CD4-positive, alpha-beta T cell treated with Interleukin-15 for 4 hours (primary cell): ENCODE data around the gene RPL23.

Experiments used
- DNase-seq: peaks from one replicate; pipeline ENCODE4 v3.0.0-alpha.2; 2020; ENCODE audit warnings: low spot score

Gene RPL23

DNA sequence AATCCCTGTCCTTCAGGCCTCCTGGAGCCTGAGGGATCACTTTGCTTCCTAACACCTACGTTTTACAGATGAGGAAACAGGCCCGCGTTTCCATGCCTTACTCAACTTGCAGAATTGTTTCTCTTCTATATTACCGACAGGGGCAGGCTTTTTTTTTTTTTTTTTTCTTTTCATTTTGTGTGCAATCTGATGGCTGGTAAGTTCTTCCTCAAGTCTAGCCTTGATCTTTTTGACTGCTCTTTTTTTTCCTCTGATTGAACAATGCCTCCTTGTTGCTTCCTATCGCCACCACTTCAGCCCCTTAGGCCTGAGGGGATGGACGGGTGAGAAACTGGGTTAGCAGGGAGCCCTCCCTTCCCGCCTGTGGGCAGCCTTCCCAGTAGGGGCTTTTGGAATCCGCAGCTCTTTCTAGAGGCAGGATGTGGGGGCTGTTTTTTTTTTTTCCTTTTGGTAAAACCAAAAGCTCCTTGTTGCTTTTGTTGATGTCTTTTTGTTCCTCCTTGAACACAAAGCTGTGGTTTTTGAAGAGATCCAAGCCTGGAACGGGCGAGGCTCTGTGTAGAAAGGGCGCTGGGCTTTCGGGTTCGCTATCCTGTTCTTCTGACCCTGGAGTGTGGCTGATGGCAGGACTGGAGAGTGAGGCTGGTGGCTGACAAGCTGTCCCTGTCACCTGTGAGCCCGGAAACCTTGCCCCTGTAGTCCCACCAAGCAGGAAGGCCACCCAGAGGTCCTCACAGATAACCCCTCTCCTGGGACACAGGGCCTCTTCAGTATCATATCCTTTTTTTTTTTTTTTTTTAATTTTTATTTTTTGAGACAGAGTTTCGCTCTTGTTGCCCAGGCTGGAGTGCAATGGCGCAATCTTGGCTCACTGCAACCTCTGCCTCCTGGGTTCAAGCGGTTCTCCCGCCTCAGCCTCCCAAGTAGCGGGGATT lies 30.3 kb upstream of the RPL23 start:
- DNase-seq = no peak

DNA sequence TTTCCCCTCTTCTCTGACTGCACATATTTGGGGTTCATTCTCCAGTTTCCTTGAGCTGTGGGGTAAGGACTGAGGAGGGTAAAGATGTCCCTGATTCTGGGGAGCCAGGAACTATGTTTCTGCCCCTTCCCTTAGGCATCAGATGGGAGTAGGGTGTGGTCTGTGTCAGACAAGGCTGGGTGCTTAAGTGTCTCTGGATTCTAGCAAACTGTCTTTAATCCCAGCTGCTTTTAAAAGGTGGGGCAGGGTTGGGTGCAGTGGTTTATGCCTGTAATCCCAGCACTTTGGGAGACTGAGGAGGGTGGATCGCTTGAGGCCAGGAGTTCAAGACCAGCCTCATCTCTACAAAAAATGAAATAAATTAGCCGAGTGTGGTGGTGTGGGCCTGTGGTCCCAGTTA lies 29.3 kb upstream of the RPL23 start:
- no peak for DNase-seq

DNA sequence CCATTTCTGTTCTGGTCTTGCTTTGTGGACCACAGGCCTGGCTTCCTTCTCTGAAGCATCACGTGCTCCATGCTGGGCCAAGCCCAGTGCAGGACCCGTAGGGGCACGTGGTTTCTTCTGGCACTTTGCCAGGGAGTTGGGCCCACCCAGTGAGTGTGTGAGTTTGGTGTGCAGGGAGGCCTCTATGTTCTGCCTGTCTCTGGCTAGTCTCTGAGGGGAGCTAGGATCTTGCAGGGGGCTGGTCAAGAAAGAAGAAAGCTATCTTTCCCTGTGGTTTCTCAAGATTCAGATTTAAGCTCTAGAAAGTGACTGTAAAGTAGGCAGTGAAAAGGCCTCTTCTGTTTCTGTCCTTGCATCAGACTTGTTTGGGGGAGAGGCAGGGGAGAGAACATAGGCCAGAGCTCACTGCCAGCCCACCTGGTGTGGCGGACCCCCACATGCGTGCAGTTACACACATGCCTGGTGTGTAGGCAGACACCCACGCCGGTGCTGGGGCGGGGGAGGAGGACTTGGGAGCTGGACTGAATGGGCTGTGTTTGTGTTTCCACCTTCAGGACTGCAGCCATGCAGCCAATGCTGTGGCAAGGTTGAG lies 28.2 kb upstream of the RPL23 start:
- DNase-seq = peak; percentile 42

DNA sequence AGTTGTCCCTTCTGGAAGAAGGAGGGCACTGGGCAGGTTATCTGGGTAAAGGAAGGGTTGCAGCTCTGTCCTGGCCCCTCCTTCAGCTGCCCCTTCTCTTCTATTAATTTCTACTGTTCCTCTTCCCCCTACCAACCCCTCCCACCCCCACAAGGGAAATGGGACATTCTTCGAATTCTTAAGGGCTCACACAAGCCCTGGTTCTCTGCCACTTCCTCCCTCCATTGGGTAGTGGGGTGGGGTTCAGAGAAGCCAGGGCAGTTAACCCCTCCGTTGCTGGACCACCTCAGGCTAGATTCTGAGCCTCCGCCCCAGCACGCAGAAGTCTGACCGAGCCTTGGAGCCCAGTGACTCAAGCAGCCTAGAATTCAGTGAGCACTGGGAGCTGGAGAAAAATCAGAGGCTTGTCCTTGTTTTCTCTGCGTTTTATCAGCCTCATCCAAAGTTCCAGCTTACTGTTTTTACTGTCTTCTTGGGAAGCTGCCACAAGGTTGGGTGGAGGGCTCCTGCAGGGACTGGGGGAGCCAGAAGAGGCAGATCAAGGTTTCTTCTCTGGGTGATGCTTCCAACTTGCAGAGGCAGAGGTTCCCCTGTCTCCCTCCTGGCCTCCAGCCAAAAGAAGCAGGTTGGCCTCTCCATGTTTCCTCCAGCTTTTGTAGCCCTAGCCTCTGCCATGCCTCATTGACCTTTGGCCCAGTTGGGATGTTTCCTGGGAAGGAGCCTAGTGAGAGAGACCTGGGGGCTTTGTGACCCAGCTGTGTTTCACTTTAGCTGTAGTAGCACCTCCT lies 26.6 kb upstream of the RPL23 start:
- DNase-seq = no peak

DNA sequence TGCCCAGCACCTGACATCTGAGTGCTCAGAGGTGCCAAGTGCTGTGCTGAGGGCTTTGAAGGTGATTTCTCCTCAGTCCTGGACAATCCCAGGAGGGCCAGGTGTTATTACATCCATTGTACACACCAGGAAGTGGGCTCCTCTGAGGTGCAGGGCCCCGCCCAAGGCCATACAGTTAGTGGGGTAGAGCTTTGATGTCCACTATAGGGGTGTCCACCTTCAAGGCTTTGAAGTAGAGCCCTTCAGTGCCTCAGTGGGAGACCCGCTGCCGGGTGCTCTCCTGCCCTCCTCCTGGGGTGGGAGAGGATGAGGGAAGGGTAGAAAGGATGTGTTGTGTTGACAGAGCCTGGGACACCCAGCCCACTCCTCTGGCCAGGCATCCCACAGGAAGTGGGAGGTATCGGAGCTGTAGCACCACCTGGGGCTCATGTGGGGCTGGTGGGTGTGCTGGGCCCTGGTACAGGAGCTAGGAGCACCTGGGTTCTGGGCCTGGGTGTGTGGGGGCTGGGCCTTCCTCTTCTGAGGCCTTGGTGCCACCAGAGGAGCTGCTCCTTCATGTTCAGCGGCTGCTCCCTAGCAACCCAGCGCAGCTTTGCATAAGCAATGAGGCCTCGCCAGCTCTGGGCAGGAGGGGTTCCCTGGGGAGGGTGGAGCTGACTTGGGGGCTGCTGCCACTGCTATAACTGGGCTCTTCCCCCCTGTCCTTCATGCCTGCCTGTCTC lies 23.8 kb upstream of the RPL23 start:
- no peak for DNase-seq

DNA sequence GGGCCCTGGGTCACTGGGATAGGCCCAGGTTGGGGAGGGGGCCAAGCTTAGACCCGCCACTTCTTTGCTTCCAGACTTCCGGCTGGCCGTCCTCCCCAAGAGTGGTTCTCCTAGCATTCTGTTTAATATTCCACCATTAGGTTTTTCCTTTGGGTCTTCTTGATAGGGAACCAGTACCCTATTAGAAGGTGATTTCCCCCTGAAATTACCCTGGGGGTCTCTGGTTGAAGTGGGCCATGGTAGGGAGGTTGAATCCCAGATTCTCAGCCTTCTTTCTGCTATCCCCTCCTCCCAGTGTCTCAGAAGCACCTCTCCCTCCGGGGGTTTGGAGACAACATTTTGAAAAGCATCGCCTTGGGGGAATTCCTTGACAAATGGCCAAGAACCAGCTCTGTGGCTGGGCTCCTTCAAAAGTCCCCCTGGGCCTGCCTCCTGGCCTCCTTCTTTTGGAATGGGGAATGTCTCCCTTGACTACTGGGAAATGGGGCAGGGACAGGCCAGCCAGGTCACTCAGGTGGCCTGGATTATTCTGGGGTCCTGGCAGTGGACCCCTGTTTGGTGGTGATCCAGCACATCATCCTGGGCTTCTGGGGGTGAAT lies 22.1 kb upstream of the RPL23 start:
- no peak for DNase-seq

DNA sequence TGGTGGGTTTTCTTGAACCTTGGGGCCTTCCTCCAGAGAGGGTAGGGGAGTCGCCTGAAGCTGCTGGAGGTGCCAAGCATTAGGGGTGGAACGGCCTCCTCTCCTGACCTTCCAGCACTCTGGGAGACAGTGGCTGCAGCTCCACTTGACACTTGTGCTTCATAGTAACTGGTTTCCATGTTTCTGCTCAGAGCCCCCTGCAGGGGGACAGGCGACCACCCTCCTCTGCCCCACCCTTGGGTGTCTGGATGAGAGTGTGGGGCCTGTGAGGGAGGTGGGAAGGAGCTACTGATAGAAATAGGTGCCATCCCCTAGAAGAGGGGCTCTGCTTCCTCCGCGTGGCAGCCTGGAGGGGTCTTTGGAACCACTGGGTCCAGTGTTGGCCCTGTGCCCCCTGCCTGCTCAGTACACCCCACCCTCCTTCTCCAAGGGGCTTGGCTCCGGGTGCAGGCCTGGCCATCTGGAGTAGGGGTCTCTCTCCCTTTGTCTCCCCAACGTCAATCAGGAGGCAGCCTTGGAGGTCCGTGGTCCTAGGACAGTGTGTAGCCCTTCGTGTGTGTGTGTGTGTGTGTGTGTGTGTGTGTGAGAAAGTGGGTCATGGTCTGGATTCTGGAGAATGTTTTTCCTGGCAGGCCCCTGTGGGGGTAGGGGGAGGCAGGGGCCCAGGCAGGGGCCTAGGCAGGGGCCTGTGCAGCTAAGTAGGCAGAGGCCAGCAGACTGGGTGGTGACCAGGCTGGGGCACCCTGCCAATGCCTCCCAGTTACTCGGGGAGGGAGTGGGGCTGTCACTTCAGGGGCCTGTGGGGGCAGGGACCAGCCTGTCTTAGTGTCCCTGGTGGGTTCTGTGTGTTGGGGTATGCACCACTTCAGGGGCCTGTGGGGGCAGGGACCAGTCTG lies 21.2 kb upstream of the RPL23 start:
- no peak for DNase-seq

DNA sequence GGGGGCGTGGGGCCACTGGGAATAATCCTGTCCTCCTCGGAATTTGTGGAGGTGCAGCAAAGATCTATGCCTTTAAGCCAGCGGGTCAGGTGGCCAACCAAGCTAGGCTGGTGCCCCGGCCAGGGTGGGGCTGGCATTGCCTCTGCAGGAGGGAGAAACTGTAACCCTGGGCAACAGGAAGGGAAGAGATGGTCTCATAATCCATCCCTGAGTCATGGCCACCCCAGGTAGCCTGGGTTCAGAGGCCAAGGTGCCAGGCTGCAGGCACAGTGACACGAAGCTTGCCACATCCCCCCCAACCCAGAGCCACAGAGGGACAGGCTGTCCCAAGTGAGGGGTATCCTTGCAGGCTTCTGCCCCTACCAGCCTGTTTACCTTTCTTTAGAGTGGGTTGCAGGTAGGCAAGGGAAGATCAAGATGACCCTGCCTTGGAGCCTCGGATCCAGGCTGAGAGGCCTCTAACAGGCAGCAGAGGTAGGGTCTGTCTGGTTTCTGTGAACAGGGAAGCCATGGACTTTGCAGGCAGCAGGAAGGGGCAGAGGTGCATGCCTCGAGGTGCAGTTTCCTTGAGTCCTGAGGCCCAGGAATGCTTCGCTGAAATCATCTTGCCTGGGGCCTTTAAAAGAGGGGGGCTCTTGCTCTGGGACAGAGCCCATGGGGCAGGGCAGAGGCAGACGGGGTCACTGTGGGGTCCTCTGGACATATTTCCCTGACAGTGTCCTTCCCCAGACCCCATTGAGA lies 20.3 kb upstream of the RPL23 start:
- no peak for DNase-seq

DNA sequence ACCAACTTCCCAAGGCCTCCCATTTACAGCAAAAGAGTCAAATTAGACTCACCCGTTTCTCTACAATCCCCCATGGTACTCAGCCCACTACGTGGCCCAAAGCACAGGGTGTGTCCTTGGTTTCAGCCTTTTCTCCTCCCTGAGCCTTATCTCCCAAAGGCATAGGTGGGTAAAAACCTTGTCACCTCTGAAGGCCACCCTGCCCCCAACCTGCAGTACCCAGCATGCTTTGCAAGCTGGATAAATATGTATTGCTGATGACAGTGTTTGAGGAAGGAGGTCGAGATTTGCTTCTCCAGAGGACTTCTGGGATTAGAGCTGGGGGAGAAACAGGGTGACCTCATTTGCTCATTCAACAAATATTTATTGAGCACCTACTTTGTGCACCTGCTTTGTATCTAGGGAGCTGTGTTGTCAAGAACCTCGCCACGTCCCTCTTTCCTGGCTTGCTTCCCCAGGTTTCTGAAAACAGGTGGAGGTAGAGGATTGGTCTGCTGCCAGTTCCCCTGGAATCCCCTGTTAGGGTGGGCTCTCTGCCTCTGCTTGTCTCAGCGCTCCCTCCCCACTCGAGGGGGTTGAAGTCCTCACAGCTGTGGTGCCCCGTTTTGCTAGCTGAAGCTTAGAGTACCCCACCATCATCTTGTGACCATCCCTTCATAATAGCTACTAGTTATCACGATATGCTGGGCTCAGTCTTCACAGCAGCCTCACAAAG lies 19.3 kb upstream of the RPL23 start:
- no peak for DNase-seq

DNA sequence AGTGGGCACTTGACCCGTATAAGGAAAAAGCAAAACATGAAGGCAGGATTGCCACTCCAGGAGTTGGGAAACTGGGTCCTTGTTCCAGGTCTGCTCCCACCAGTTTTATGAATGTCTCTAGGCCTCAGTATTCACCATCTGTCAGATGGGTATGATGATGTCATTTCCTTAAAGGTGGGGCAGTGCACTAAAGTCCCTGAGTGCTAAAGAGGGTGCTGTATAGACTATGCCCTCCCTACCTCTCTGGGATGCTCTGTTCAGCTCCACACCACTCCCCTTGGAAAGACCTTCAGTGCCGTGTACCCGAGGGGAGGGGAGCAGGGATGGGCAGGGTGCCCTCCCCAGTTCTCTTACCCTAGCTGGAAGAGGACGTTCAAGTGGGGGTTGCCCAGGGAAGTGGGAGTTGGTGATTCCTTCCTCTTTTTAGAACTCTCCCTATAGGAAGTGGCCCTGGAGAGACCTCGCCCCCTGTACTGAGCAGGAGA lies 18.5 kb upstream of the RPL23 start:
- DNase-seq = no peak

DNA sequence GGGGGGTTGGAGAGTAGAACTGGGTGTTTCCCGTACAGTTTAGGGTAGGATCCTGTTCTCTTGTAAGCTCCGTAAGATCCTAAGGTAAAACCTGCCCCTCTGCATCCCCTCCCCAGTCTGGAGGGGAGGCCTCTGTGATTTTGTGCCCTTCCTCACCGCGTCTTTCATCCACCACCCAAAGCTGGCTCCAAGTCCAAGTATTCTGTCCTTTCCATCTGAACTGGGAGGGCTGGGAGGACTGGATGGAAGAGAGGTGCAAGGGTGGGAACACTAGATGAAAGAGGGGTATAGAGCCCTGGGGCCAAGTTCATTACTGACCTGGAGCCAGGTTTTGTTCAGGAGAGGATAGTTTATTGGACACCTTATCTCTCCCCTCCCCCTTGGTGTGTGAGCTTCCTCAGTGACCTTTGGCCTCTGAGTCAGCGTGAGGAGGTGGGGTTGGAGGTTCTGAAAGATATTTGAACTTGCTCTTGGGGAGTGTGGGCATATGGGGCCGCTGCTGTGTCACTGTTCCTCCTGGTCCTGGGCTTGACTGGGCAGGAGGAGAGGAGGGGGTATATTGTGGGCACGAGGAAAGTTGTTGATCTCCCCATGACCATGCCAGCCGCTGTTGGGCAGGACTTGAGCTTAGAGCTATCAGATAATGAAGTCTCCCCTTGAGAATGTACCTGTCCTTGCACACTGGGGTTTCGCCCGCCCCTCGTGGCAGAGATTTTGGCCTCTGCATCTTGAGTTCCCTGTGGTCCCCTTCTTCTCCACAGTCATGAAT lies 17.9 kb upstream of the RPL23 start:
- DNase-seq = peak; percentile 71

DNA sequence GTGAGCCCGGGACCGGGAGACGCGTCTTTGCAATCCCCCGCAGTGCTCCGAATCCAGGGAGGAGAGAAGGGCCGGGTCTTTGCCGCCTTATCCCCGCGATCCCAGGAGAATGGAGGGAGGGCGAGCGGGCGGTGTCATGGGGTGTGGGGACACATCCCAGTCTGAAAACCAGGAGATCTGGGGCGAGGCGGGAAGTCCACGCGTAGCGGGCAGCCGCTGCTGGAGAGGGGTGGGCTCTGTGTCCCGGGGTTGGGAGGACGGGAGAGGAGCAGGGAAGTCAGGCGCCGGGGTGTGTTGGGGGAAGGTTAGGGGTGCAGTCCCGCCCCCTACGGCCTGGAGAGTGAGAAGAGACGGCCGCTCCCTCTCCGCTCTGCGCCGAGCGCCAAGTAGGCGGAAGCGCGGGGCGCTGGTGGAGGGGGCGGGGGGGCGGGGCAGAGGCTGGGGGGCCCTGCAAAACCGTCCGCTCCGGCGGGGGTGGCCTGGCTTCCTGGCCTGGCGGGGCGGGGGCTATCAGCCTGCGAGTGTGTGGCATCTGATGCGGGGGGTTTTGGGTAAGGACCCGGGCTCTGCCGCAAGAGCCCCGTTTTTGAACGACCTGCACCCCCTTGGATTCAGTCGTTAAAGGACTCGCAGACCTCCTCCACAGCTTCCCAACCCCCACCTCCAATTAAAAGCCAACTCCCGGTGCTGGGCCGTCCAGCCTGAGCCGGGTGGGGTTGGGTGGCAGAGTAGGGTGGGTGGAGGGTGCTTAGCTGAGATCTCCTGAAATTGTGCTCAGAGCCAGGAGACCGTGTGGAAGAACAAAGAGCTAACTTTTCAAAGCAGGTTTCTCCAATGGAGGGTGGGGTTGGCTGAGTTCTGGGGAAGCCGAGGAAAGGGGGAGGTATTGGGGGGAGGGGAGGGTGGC lies 17.0 kb upstream of the RPL23 start:
- DNase-seq = peak; percentile 60

DNA sequence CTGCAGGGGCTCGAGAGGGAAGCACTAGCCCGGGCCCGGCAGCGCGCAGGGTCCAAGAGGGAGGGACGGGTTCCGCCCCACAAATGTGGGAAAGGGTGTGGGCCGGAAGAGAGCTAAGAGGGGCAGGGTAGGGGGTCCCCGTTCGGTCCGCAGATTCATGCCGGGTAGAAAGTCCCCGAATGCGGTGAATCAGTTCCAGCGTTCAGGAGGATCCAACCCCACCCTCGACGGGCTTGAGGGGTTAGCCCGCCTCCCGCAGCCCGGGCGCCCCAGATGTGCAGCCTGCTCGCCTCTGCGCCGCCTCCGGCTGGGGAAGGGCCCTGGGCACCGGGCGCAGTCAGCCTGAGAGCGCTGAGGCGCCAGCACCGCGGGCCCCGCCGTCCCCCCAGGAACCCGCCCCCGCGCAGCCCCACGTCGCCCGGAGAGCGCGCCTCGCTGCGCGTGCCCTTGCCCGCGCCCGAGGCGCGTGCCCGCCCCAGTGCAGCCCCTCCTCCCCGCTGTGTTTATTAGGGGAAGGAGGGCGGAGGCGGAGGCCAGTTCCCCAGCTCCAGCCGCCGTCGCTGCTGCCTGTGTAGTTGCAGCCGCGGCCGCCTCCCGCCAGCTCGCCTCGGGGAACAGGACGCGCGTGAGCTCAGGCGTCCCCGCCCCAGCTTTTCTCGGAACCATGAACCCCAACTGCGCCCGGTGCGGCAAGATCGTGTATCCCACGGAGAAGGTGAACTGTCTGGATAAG lies 16.2 kb upstream of the RPL23 start, which contains the start of gene LASP1:
Gene LASP1, plus strand, starts transcription at position 533 of the 733 bp plus-strand sequence. Its CDS starts 132 bp downstream, at position 665.
- peak; percentile 89 for DNase-seq

DNA sequence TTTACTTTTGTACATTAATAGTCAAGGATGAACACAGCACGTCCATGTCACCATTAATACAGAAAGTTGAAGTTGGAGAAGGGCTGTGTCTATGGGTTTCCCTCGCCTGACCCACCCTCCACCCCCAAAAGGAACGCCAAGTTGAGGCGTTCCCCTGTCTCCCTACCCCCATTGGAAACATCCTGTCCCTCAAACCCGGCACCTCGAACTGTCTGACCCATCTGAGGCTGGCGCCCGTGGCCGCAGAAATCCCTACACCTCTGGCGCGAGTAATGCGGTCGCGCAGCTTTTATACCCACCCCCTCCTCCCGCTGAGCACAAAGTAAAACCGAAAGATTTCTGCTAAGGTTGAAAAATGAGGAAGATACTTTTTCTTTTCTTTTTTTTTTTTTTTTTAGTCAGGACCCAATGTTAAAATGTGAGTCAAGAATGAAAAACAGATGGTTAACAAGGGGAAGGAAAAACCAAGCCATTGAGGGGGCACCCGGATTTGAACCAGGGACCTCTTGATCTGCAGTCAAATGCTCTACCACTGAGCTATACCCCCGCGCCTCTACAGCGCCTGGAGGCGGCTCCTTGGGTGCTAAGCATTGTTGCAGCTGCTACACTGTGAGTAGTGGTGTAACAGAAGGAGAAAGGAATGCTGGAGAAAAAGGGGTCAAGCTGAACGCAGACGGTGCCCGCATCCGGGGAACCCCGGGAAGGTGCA lies 15.4 kb upstream of the RPL23 start:
- peak; percentile 87 for DNase-seq

DNA sequence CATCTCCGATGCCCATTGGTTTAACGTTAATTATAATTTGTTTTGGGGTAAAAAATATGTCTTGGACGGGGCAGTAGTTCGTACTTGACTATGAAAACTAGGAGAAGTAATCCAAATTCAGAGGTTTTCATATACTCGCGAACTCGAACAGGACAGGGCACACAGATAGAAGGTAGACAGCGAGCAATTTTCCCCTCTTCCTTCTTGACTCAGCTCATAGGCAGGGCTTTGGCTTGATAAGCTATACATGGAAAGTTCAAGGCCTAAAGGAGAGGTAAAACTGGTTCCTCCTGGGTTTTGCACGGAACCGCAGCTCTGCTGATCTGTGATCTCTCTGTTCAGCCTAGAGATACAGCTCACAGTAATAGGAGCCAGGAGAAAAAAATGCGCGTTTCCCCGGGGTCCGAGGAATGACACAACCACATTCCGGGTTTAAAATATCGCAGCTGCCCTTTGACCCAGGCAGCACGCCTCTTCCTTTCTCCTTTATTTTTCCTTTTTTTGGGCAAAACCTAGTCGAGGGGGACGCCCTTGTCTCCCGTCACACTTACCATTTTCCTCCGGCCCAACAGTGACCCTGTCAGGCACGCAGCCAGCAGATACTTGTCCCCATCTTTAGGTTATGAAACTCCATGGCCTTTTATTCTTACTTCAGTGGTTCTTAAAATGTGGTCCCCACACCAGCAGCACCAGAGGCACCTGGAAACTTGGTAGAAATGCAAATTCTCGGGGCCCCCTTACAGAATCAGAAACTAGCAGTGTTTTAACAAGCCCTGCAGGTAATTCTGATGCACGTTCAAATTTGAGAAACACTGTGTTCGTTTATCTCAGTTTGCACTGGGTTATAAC lies 14.7 kb upstream of the RPL23 start:
- DNase-seq = no peak
